Nephron (organoid): ENCODE data around the gene ASAP2.

ENCODE experiments used
- H3K27ac Mint-ChIP-seq, 3 experiments: 2 replicates each; pipeline ENCODE4 v1.8.0; 2020; ENCODE audit warnings: mixed read lengths in 3 of 3, mild to moderate bottlenecking in 2 of 3, moderate library complexity in 1 of 3
- H3K27me3 Mint-ChIP-seq: 2 replicates; pipeline ENCODE4 v1.8.0; 2021; ENCODE audit warnings: low read depth, mild to moderate bottlenecking, moderate library complexity, mixed read lengths
- H3K36me3 Mint-ChIP-seq: 2 replicates; pipeline ENCODE4 v1.8.0; 2020; ENCODE audit warnings: low read depth, mixed read lengths
- H3K4me1 Mint-ChIP-seq: 2 replicates; pipeline ENCODE4 v1.8.0; 2020; ENCODE audit warnings: mixed read lengths
- H3K4me3 Mint-ChIP-seq, 3 experiments: 2 replicates each; pipeline ENCODE4 v1.8.0; 2020; ENCODE audit warnings: mild to moderate bottlenecking in 3 of 3, mixed read lengths in 3 of 3, moderate library complexity in 2 of 3
- H3K9me3 Mint-ChIP-seq: 2 replicates; pipeline ENCODE4 v1.8.0; 2020; ENCODE audit warnings: mixed read lengths
- CTCF ChIP-seq, 3 experiments: fragments of 200-600 bp; sonication (generic); IDR thresholded peaks; one replicate each; pipeline ENCODE4 v1.5.0; 2021; ENCODE audit warnings: antibody characterized with exemption in 3 of 3; ENCODE audit not compliant: unreplicated experiment in 3 of 3

Gene ASAP2

DNA sequence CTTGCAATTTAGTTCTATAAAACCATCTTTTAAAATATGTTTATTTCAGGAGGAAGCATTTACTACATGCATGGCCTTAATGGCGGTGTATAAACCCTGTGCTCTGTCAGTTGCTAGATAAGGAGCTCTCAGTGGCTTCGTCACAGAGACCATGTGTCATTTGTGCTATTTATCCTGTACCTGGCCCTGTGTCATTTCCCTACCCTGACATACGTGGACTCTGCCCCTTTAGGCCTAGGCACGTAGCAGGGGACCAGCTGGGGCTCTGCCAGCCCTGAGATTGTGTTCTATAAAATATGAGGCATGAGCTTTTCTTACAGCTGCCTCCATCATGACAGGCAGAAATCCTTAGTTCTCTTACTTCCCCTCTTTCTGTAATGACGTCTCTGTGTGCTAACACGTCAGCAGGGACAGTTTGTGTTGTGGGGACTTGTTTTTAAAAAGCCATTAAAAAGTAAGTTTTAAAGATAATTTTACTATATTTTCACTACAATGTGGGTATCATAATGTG is 128.8 kb downstream of the ASAP2 start:
- H3K27me3 Mint-ChIP-seq: no peaks in the 10 kb centered on the region
- no peaks in the 10 kb centered on the region for H3K9me3 Mint-ChIP-seq
- peaks cover 70% of the 10 kb centered on the region for H3K4me1 Mint-ChIP-seq
- peaks cover 44% of the 10 kb centered on the region for H3K36me3 Mint-ChIP-seq
- no peak for TF ChIP-seq CTCF (IDR thresholded peaks at IDR 0.05; ENCODE audit: unreplicated experiment in 3 of 3)
- H3K27ac Mint-ChIP-seq: peak overlapping the region; percentile 49 to 99 (median 85)
- no peak overlapping the region for H3K4me3 Mint-ChIP-seq

GRCh38 chr2:9336241-9336575 is 129.6 kb downstream of the ASAP2 start:
- H3K9me3 Mint-ChIP-seq: no peaks in the 10 kb centered on the region
- H3K4me1 Mint-ChIP-seq: peaks cover 70% of the 10 kb centered on the region
- H3K27ac Mint-ChIP-seq: peak overlapping the region; percentile 95 to 99 (median 97)
- peak overlapping the region in 1 of 3 experiments; percentile 50 for H3K4me3 Mint-ChIP-seq
- peaks cover 52% of the 10 kb centered on the region for H3K36me3 Mint-ChIP-seq
- no peaks in the 10 kb centered on the region for H3K27me3 Mint-ChIP-seq
- no peak for TF ChIP-seq CTCF (IDR thresholded peaks at IDR 0.05; ENCODE audit: unreplicated experiment in 3 of 3)

- Mint-ChIP-seq H3K27me3 (no peaks in the 10 kb centered on the region), H3K4me1 (peaks cover 69% of the 10 kb centered on the region), H3K4me3 (peak overlapping the region in 2 of 3 experiments; percentile 43 to 50), H3K9me3 (no peaks in the 10 kb centered on the region), H3K27ac (peak overlapping the region; percentile 95 to 99 (median 97)), H3K36me3 (peaks cover 56% of the 10 kb centered on the region)
- no peak for TF ChIP-seq CTCF (IDR thresholded peaks at IDR 0.05; ENCODE audit: unreplicated experiment in 3 of 3)
Observed at GRCh38 chr2:9336576-9337314, 130.1 kb downstream of the ASAP2 start.

DNA sequence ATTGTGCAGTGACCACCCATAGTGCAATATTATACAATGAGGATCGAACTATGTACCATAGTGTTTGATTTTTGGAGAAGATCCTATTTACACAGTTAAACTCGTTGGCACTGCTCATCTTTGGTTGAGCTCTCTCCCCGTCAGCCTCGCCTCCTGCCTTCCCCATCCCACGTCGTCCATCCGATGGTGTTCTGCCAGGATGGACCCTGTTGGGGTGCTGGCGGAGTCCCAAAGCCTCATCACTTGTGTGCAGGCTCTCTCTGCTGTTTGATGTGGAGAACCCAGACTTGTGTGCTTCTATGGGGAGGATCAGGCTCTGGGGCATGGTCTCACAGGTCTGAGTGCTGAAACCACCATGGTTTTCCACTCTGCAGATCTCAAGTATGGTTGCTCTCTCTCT is 131.3 kb downstream of the ASAP2 start:
- peaks cover 58% of the 10 kb centered on the region for H3K4me1 Mint-ChIP-seq
- no peak overlapping the region for H3K4me3 Mint-ChIP-seq
- no peaks in the 10 kb centered on the region for H3K27me3 Mint-ChIP-seq
- H3K9me3 Mint-ChIP-seq: no peaks in the 10 kb centered on the region
- H3K36me3 Mint-ChIP-seq: peaks cover 66% of the 10 kb centered on the region
- no peak for TF ChIP-seq CTCF (IDR thresholded peaks at IDR 0.05; ENCODE audit: unreplicated experiment in 3 of 3)
- H3K27ac Mint-ChIP-seq: peak overlapping the region; percentile 74 to 99 (median 97)

DNA sequence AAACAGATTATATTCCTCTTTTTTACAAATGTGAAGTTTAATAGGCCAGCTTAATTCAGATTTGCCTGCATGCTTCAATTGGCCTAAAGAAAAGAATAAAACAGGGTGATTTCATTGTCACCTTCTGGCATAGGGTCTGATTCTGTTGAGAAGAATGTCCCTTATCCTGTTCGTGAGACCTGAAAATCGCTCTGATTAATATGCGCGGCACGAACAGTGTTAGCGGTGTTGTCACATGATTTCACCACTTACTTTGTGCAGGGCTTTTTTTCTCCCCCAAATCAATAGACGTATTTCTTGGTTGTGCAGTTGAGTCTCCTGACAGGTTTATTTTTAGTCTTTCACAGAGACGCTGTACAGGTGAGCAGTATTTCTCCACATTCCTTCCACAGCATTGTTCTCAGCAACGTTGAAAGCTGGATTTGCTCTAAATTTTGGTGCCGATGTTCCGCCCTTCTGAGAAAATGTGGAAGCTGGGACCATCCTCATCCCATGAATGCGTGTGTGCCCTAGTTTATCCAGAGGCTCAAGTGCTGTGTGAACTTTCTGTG is 134.8 kb downstream of the ASAP2 start:
- H3K27me3 Mint-ChIP-seq: no peaks in the 10 kb centered on the region
- H3K4me1 Mint-ChIP-seq: peaks cover 26% of the 10 kb centered on the region
- H3K4me3 Mint-ChIP-seq: no peak overlapping the region
- TF ChIP-seq CTCF (IDR thresholded peaks at IDR 0.05; ENCODE audit: unreplicated experiment in 3 of 3): no peak
- H3K9me3 Mint-ChIP-seq: no peaks in the 10 kb centered on the region
- H3K36me3 Mint-ChIP-seq: peaks cover 74% of the 10 kb centered on the region
- H3K27ac Mint-ChIP-seq: peak overlapping the region in 1 of 3 experiments; percentile 8
